ENCODE measurements around the gene UGT2B28. TPM values are rescaled to one million over a fixed set of nuclear protein-coding genes. Genes with fewer than 3 reads are reported as not detected.
"Not testable (repeated sequence)": the region's sequence is repeated elsewhere in the genome, so short reads cannot be mapped to it uniquely, and the experiment has no call there.

UGT2B28 gene
- total RNA-seq, result not detected in 2 replicates
- long read RNA-seq, result 0 reads

DNA sequence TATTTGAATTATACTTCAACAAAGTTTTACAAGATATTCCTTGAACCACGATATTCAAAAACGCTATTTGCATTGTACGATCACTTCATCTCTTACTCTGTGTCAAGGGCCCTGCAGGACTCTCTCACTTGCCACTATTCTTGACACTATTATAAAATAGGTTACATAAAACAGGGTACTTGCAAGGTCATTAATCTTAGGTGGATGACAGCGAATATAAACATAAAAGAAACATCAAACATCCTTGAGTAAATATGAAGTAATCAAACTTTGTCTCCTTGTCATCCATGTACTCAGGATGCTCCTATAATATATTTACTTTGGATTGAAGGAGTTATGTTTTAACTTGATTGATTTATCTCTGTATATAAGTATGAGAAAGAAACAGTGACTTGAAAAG is at the start of gene UGT2B28:
Gene UGT2B28, plus strand, starts transcription at position 395 of the 400 bp plus-strand sequence. CDS start 26 bp downstream, outside the sequence.
- H3K36me3 Mint-ChIP-seq (ENCODE audit: low read depth); H3K27me3 Mint-ChIP-seq (ENCODE audit: low read depth); H3K4me3 Mint-ChIP-seq; DNase-seq (ENCODE audit: low read depth, low spot score); H3K4me1 Mint-ChIP-seq; H3K27ac Mint-ChIP-seq (ENCODE audit: unreplicated experiment); H3K9me3 Mint-ChIP-seq: not testable (repeated sequence)

DNA sequence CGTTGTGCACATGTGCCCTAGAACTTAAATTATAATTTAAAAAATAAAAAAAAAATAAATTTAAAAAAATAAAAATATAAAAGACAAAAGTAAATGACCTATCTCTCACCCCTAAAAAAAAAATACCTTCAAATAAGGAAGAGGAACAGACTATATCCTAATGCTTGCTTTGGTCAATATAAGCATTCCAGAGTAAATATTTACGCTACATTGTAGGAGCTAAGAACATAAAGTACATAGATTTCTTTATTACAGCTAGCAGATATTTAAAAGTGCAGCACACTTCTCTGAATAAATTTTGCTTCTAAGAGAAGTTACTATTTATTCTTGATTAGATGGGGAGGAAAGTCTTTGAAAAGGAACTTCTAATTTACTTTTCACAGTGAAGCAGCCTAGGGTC is 41.2 kb upstream of the UGT2B28 start:
- no peak overlapping the region for H3K27ac Mint-ChIP-seq (ENCODE audit: unreplicated experiment)
- no peak for TF ChIP-seq CTCF (conservative IDR thresholded peaks at IDR 0.05)
- H3K4me3 Mint-ChIP-seq, result no peak overlapping the region
- no peaks in the 10 kb centered on the region for H3K4me1 Mint-ChIP-seq
- H3K9me3 Mint-ChIP-seq, result peaks cover 5% of the 10 kb centered on the region
- H3K27me3 Mint-ChIP-seq (ENCODE audit: low read depth), result no peaks in the 10 kb centered on the region
- no peaks in the 10 kb centered on the region for H3K36me3 Mint-ChIP-seq (ENCODE audit: low read depth)
- DNase-seq (ENCODE audit: low read depth, low spot score), result no peak

GRCh38 chr4:69239557-69240168 is 40.6 kb upstream of the UGT2B28 start:
- Mint-ChIP-seq H3K36me3 (ENCODE audit: low read depth) (no peaks in the 10 kb centered on the region), H3K4me1 (no peaks in the 10 kb centered on the region), H3K9me3 (peaks cover 5% of the 10 kb centered on the region), H3K4me3 (no peak overlapping the region), H3K27me3 (ENCODE audit: low read depth) (no peaks in the 10 kb centered on the region), H3K27ac (ENCODE audit: unreplicated experiment) (no peak overlapping the region)
- no peak for DNase-seq (ENCODE audit: low read depth, low spot score)
- no peak for TF ChIP-seq CTCF (conservative IDR thresholded peaks at IDR 0.05)

DNA sequence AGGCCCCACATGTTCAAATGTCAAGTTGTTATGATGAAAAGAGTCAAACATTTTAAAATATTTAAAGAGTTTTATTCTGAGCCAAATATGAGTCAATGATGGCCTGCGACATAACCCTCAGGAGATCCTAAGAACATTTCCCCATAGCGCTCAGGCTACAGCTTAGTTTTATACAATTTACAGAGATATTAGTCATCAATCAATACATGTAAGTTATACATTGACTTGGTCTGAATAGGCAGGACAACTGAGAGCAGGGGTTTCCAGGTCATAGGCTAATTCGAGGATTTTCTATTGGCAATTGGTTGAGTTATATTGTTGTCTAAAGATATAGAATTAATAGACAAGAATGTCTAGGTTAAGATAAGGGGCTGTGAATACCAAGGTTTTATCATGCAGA is 39.5 kb upstream of the UGT2B28 start:
- not testable (repeated sequence) for H3K27me3 Mint-ChIP-seq (ENCODE audit: low read depth); H3K4me1 Mint-ChIP-seq; DNase-seq (ENCODE audit: low read depth, low spot score); H3K9me3 Mint-ChIP-seq; H3K27ac Mint-ChIP-seq (ENCODE audit: unreplicated experiment); H3K4me3 Mint-ChIP-seq; H3K36me3 Mint-ChIP-seq (ENCODE audit: low read depth)

GRCh38 chr4:69241746-69242145 is 38.5 kb upstream of the UGT2B28 start:
- DNase-seq (ENCODE audit: low read depth, low spot score); H3K9me3 Mint-ChIP-seq; H3K27me3 Mint-ChIP-seq (ENCODE audit: low read depth); H3K27ac Mint-ChIP-seq (ENCODE audit: unreplicated experiment); H3K36me3 Mint-ChIP-seq (ENCODE audit: low read depth); H3K4me1 Mint-ChIP-seq; H3K4me3 Mint-ChIP-seq: not testable (repeated sequence)

DNA sequence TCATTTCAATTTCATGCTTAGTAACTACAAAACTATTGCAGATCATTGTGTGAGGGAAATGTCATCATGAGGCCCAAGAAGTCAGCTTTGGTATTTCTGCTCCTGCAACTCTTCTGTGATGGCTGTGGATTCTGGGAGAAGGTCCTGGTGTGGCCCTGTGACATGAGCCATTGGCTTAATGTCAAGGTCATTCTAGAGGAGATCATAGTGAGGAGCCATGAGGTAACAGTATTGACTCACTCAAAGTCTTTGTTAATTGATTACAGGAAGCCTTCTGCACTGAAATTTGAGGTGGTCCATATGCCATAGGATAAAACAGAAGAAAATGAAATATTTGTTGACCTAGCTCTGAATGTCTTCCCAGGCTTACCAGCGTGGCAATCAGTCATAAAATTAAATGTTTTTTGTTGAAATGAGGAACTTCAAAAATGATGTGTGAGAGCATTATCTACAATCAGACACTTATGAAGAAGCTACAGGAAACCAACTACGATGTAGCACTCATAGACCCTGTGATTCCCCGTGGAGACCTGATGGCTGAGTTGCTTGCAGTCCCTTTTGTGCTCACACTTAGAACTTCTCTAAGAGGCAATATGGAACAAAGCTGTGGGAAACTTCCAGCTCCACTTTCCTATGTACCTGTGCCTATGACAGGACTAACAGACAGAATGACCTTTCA is 37.6 kb upstream of the UGT2B28 start:
- not testable (repeated sequence) for H3K4me1 Mint-ChIP-seq; H3K36me3 Mint-ChIP-seq (ENCODE audit: low read depth); H3K27ac Mint-ChIP-seq (ENCODE audit: unreplicated experiment); H3K27me3 Mint-ChIP-seq (ENCODE audit: low read depth); H3K4me3 Mint-ChIP-seq; DNase-seq (ENCODE audit: low read depth, low spot score); H3K9me3 Mint-ChIP-seq

GRCh38 chr4:69250884-69251283 is 29.4 kb upstream of the UGT2B28 start:
- not testable (repeated sequence) for H3K27me3 Mint-ChIP-seq (ENCODE audit: low read depth)

GRCh38 chr4:69253147-69253772 is 27.0 kb upstream of the UGT2B28 start:
- H3K36me3 Mint-ChIP-seq (ENCODE audit: low read depth); H3K4me3 Mint-ChIP-seq; H3K4me1 Mint-ChIP-seq; DNase-seq (ENCODE audit: low read depth, low spot score); H3K9me3 Mint-ChIP-seq; H3K27me3 Mint-ChIP-seq (ENCODE audit: low read depth): not testable (repeated sequence)
- peak overlapping the region; percentile 4 for H3K27ac Mint-ChIP-seq (ENCODE audit: unreplicated experiment)

More at GRCh38 chr4:69250884-69251283, 29.4 kb upstream of the UGT2B28 start:
- not testable (repeated sequence) for H3K4me3 Mint-ChIP-seq; H3K36me3 Mint-ChIP-seq (ENCODE audit: low read depth); H3K4me1 Mint-ChIP-seq; H3K27ac Mint-ChIP-seq (ENCODE audit: unreplicated experiment); H3K9me3 Mint-ChIP-seq; DNase-seq (ENCODE audit: low read depth, low spot score)

DNA sequence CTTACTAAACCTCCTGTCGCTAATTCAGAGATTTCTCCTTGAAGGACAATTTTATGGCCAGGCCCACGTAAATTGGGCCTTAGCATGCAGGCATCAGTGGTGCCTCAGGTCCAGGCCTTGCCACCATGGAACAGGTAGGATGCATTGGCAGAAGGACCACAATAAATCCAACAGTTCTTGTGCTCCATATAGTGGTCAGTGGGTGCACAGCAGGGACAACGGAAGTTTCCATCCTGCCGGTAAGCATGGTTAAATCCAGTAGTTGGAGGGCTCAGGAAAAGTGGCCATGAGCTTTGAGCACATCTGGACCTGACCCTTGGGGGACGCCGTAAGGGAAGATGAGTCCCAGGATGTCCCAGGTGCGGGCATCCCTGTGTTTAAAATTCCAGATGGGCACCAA is 11.7 kb upstream of the UGT2B28 start:
- not testable (repeated sequence) for H3K36me3 Mint-ChIP-seq (ENCODE audit: low read depth); H3K27ac Mint-ChIP-seq (ENCODE audit: unreplicated experiment); H3K27me3 Mint-ChIP-seq (ENCODE audit: low read depth)

DNA sequence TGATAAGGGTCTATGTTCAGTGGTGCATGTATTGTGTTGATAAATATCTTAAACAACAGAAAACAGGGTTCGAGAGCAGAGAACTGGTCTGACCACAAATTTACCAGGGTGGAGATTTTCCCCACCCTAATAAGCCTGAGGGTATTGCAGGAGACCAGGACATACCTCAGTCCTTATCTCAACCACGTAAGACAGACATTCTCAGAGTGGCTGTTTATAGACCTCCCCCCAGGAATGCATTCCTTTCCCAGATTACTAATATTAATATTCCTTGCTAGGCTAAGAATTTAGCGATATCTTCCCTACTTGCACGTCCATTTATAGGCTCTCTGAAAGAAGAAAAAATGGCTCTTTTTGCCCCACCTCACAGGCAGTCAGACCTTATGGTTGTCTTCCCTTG is 16.1 kb downstream of the UGT2B28 start:
- not testable (repeated sequence) for H3K4me1 Mint-ChIP-seq; H3K27ac Mint-ChIP-seq (ENCODE audit: unreplicated experiment); DNase-seq (ENCODE audit: low read depth, low spot score); H3K4me3 Mint-ChIP-seq; H3K36me3 Mint-ChIP-seq (ENCODE audit: low read depth); H3K27me3 Mint-ChIP-seq (ENCODE audit: low read depth)
- H3K9me3 Mint-ChIP-seq, result peaks cover 11% of the 10 kb centered on the region

More for the DNA sequence above, 11.7 kb upstream of the UGT2B28 start:
- not testable (repeated sequence) for DNase-seq (ENCODE audit: low read depth, low spot score); H3K4me1 Mint-ChIP-seq; H3K4me3 Mint-ChIP-seq; H3K9me3 Mint-ChIP-seq

- H3K36me3 Mint-ChIP-seq (ENCODE audit: low read depth); H3K9me3 Mint-ChIP-seq; H3K27ac Mint-ChIP-seq (ENCODE audit: unreplicated experiment); H3K4me3 Mint-ChIP-seq; DNase-seq (ENCODE audit: low read depth, low spot score); H3K4me1 Mint-ChIP-seq; H3K27me3 Mint-ChIP-seq (ENCODE audit: low read depth): not testable (repeated sequence)
Measured at GRCh38 chr4:69308426-69309033, 28.3 kb downstream of the UGT2B28 start.
